Neural cell (in vitro differentiated cells): ENCODE data around the gene MYO9A. TPM values are rescaled to one million over a fixed set of nuclear protein-coding genes. Genes with fewer than 3 reads are reported as not detected.

Experiments
- H2AFZ ChIP-seq: fragments of 200-600, 300-800 bp; sonication (generic), shearing (Covaris generic); 2 replicates; pipeline ENCODE4 v1.6.0; 2014; ENCODE audit warnings: low read depth, mild to moderate bottlenecking, antibody characterized with exemption, low read length, moderate library complexity
- H3F3A ChIP-seq: fragments of 200-600 bp; shearing (Covaris generic); 2 replicates; pipeline ENCODE4 v1.6.1; 2016; ENCODE audit warnings: mild to moderate bottlenecking, moderate library complexity, mixed read lengths, antibody characterized with exemption, low read length; ENCODE audit not compliant: insufficient read depth, poor library complexity, severe bottlenecking
- H3K27ac ChIP-seq: fragments of 200-600, 300-800 bp; sonication (generic), shearing (Covaris generic); 2 replicates; pipeline ENCODE4 v1.5.1; 2014; ENCODE audit warnings: mild to moderate bottlenecking, low read length, moderate library complexity
- H3K27me3 ChIP-seq: fragments of 300-800, 200-600 bp; sonication (generic), shearing (Covaris generic); 2 replicates; pipeline ENCODE4 v1.6.0; 2014; ENCODE audit warnings: mild to moderate bottlenecking, low read depth, low read length, moderate library complexity; ENCODE audit not compliant: insufficient read depth
- H3K36me3 ChIP-seq: fragments of 300-800, 200-600 bp; sonication (generic), shearing (Covaris generic); 2 replicates; pipeline ENCODE4 v1.5.1; 2014; ENCODE audit warnings: mild to moderate bottlenecking, antibody characterized with exemption, low read length, moderate library complexity; ENCODE audit not compliant: insufficient read depth
- H3K4me2 ChIP-seq: fragments of 300-800, 200-600 bp; sonication (generic), shearing (Covaris generic); 2 replicates; pipeline ENCODE4 v1.6.0; 2014; ENCODE audit warnings: mild to moderate bottlenecking, low read length
- H3K4me3 ChIP-seq: fragments of 300-800, 200-600 bp; sonication (generic), shearing (Covaris generic); 2 replicates; pipeline ENCODE4 v1.5.1; 2014; ENCODE audit warnings: mild to moderate bottlenecking, low read length, moderate library complexity
- H3K79me2 ChIP-seq: fragments of 200-600 bp; shearing (Covaris generic); replicated peaks from 2 replicates; pipeline ENCODE4 v1.6.0; 2014; ENCODE audit warnings: mild to moderate bottlenecking, low read length, moderate library complexity; ENCODE audit not compliant: insufficient read depth
- H3K9ac ChIP-seq: fragments of 300-800, 200-600 bp; sonication (generic), shearing (Covaris generic); 2 replicates; pipeline ENCODE4 v1.6.1; 2016; ENCODE audit warnings: mild to moderate bottlenecking, low read length, mixed read lengths
- H3K9me2 ChIP-seq: fragments of 200-600 bp; shearing (Covaris generic); 2 replicates; pipeline ENCODE4 v1.6.1; 2016; ENCODE audit warnings: mild to moderate bottlenecking, low read length, mixed read lengths; ENCODE audit not compliant: insufficient read depth
- H3K9me3 ChIP-seq: fragments of 200-600, 300-800 bp; sonication (generic), shearing (Covaris generic); 2 replicates; pipeline ENCODE4 v1.6.1; 2016; ENCODE audit warnings: mild to moderate bottlenecking, mixed run types, low read length, moderate library complexity, mixed read lengths
- H4K20me1 ChIP-seq: fragments of 200-600 bp; shearing (Covaris generic); 2 replicates; pipeline ENCODE4 v1.6.1; 2016; ENCODE audit warnings: mild to moderate bottlenecking, mixed run types; ENCODE audit not compliant: insufficient read depth
- EP300 ChIP-seq: fragments of 450-650 bp; conservative IDR thresholded peaks from 2 replicates; pipeline ENCODE4 v1.6.1; 2014; ENCODE audit warnings: antibody characterized with exemption, mild to moderate bottlenecking, moderate library complexity; ENCODE audit not compliant: poor library complexity, severe bottlenecking
- EZH2 ChIP-seq: fragments of 200-600, 300-800 bp; shearing (Covaris generic), sonication (generic); IDR thresholded peaks from 2 replicates; pipeline ENCODE4 v1.6.1; 2014; ENCODE audit warnings: antibody characterized with exemption, low read length, borderline replicate concordance, mild to moderate bottlenecking; ENCODE audit not compliant: insufficient read depth, poor library complexity, severe bottlenecking
- MXI1 ChIP-seq: fragments of 450-650 bp; conservative IDR thresholded peaks from 2 replicates; pipeline ENCODE4 v1.6.1; 2014; ENCODE audit warnings: antibody characterized with exemption, mild to moderate bottlenecking; ENCODE audit not compliant: poor library complexity, severe bottlenecking
- POLR2AphosphoS5 ChIP-seq: IDR thresholded peaks from 2 replicates; pipeline ENCODE4 v1.6.1; 2012
- RAD21 ChIP-seq: fragments of 450-650 bp; conservative IDR thresholded peaks from 2 replicates; pipeline ENCODE4 v1.6.1; 2014; ENCODE audit warnings: antibody characterized with exemption, mild to moderate bottlenecking, moderate library complexity
- SMC3 ChIP-seq: fragments of 450-650 bp; conservative IDR thresholded peaks from 2 replicates; pipeline ENCODE4 v1.6.1; 2014; ENCODE audit warnings: antibody characterized with exemption, mild to moderate bottlenecking, moderate library complexity; ENCODE audit not compliant: poor library complexity
- TAF1 ChIP-seq: IDR thresholded peaks from 2 replicates; pipeline ENCODE4 v1.6.1; 2012; ENCODE audit warnings: low read depth
- polyA plus RNA-seq: library from polyadenylated mRNA; depleted of rRNA; stranded (reverse); fragments of >200 nt; gene quantifications from 2 replicates; pipeline ENCODE4 v1.2.3, GENCODE V29; 2014
- TF ChIP-seq, protein P1 (sequence below): fragments of 450-650 bp; IDR thresholded peaks from 2 replicates; pipeline ENCODE4 v1.5.1; 2014; ENCODE audit warnings: antibody characterized with exemption, mild to moderate bottlenecking, moderate library complexity; ENCODE audit not compliant: poor library complexity, severe bottlenecking
- TF ChIP-seq, protein P2 (sequence below): IDR thresholded peaks from 2 replicates; pipeline ENCODE4 v1.6.1; 2012; ENCODE audit warnings: borderline replicate concordance

Gene MYO9A
- polyA plus RNA-seq, 1 donor from 2014 or later, result 22.7 TPM

DNA sequence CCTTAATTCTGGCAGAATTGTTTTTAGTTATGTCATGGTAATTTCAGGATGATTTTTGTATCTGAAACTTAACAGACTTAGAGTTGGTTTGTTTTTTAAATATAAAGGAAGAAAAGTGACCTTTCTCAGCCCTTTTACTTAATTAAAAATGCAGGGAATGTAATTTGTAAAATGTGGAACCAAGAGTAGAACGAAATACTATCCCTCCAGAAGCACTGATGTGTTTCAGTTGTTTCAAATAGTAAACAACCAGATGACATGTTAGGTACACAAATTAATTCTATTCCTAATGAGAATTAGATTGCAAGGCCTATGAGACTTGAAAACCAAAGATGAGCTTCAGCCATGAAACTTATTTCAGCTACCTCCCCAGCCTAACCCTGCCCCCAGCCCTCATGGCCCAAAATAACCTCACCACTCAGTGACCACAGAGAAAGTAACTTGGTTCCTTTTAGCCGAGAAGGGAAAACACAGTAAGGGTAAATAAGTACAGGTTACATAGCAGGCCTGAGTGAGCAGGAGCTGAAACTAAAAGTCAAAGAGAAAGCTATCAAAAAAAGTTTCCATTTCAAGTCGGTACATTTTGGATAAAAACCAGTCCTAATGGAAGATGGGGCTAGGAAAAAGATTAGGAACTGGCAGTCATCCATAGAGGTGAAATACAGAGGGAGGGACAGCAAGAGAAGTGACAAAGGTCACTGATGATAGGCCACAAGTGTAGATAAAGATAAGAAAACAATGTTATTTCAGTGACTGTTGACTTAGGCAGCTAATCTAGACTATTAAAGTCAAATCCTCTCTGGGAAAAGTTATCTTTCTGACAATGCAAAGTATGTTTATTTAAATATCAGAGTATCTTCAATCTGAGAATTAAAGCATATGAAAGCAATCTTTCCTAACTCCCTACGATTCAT, 23.5 kb upstream of the MYO9A start:
- no peaks in the 10 kb centered on the region for H3K36me3 ChIP-seq
- no peak overlapping the region for H3K9ac ChIP-seq
- no peaks in the 10 kb centered on the region for H3K27me3 ChIP-seq
- H3F3A ChIP-seq, result no peaks in the 10 kb centered on the region
- no peaks in the 10 kb centered on the region for H3K9me2 ChIP-seq
- no peaks in the 10 kb centered on the region for H3K79me2 ChIP-seq
- no peaks in the 10 kb centered on the region for H4K20me1 ChIP-seq
- no peak overlapping the region for H2AFZ ChIP-seq
- no peak for TF ChIP-seq RAD21
- TF ChIP-seq, protein P1, sequence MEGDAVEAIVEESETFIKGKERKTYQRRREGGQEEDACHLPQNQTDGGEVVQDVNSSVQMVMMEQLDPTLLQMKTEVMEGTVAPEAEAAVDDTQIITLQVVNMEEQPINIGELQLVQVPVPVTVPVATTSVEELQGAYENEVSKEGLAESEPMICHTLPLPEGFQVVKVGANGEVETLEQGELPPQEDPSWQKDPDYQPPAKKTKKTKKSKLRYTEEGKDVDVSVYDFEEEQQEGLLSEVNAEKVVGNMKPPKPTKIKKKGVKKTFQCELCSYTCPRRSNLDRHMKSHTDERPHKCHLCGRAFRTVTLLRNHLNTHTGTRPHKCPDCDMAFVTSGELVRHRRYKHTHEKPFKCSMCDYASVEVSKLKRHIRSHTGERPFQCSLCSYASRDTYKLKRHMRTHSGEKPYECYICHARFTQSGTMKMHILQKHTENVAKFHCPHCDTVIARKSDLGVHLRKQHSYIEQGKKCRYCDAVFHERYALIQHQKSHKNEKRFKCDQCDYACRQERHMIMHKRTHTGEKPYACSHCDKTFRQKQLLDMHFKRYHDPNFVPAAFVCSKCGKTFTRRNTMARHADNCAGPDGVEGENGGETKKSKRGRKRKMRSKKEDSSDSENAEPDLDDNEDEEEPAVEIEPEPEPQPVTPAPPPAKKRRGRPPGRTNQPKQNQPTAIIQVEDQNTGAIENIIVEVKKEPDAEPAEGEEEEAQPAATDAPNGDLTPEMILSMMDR, result no peak
- no peak for TF ChIP-seq POLR2AphosphoS5
- no peak for TF ChIP-seq EZH2
- TF ChIP-seq SMC3, result no peak
- no peak overlapping the region for H3K4me2 ChIP-seq
- H3K4me3 ChIP-seq, result no peak overlapping the region
- no peaks in the 10 kb centered on the region for H3K9me3 ChIP-seq
- H3K27ac ChIP-seq, result no peak overlapping the region

DNA sequence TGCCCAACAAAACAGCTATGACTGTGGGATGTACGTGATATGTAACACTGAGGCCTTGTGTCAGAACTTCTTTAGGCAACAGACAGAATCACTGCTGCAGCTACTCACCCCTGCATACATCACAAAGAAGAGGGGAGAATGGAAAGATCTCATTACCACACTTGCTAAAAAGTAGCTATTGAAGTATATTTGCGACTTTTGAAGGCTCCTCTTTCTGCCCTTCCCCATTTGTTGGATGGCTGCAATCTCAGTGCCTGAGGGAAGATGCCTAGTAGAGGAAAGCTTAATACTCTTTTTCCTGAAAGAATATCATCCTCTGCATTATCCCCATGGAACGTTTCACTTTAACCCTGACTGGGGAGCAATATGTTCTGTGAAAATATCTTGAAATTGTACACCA, 22.1 kb upstream of the MYO9A start:
- Histone ChIP-seq H3K27me3 (no peaks in the 10 kb centered on the region), H3K79me2 (no peaks in the 10 kb centered on the region), H3K36me3 (no peaks in the 10 kb centered on the region), H3K9ac (no peak overlapping the region), H2AFZ (no peak overlapping the region), H3K4me3 (no peak overlapping the region), H3K27ac (no peak overlapping the region), H3F3A (no peaks in the 10 kb centered on the region), H3K9me3 (no peaks in the 10 kb centered on the region), H3K9me2 (no peaks in the 10 kb centered on the region), H4K20me1 (no peaks in the 10 kb centered on the region), H3K4me2 (no peak overlapping the region)
- TF ChIP-seq TAF1, result no peak
- no peak for TF ChIP-seq EZH2
- TF ChIP-seq, protein P1, result no peak
- TF ChIP-seq EP300, result no peak
- no peak for TF ChIP-seq POLR2AphosphoS5
- TF ChIP-seq SMC3, result no peak
- TF ChIP-seq, protein P2, sequence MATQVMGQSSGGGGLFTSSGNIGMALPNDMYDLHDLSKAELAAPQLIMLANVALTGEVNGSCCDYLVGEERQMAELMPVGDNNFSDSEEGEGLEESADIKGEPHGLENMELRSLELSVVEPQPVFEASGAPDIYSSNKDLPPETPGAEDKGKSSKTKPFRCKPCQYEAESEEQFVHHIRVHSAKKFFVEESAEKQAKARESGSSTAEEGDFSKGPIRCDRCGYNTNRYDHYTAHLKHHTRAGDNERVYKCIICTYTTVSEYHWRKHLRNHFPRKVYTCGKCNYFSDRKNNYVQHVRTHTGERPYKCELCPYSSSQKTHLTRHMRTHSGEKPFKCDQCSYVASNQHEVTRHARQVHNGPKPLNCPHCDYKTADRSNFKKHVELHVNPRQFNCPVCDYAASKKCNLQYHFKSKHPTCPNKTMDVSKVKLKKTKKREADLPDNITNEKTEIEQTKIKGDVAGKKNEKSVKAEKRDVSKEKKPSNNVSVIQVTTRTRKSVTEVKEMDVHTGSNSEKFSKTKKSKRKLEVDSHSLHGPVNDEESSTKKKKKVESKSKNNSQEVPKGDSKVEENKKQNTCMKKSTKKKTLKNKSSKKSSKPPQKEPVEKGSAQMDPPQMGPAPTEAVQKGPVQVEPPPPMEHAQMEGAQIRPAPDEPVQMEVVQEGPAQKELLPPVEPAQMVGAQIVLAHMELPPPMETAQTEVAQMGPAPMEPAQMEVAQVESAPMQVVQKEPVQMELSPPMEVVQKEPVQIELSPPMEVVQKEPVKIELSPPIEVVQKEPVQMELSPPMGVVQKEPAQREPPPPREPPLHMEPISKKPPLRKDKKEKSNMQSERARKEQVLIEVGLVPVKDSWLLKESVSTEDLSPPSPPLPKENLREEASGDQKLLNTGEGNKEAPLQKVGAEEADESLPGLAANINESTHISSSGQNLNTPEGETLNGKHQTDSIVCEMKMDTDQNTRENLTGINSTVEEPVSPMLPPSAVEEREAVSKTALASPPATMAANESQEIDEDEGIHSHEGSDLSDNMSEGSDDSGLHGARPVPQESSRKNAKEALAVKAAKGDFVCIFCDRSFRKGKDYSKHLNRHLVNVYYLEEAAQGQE, result no peak
- no peak for TF ChIP-seq MXI1
- no peak for TF ChIP-seq RAD21
